ENCODE measurements around the gene PHACTR1.
"Not testable (repeated sequence)": the region's sequence is repeated elsewhere in the genome, so short reads cannot be mapped to it uniquely, and the experiment has no call there.

Gene PHACTR1

DNA sequence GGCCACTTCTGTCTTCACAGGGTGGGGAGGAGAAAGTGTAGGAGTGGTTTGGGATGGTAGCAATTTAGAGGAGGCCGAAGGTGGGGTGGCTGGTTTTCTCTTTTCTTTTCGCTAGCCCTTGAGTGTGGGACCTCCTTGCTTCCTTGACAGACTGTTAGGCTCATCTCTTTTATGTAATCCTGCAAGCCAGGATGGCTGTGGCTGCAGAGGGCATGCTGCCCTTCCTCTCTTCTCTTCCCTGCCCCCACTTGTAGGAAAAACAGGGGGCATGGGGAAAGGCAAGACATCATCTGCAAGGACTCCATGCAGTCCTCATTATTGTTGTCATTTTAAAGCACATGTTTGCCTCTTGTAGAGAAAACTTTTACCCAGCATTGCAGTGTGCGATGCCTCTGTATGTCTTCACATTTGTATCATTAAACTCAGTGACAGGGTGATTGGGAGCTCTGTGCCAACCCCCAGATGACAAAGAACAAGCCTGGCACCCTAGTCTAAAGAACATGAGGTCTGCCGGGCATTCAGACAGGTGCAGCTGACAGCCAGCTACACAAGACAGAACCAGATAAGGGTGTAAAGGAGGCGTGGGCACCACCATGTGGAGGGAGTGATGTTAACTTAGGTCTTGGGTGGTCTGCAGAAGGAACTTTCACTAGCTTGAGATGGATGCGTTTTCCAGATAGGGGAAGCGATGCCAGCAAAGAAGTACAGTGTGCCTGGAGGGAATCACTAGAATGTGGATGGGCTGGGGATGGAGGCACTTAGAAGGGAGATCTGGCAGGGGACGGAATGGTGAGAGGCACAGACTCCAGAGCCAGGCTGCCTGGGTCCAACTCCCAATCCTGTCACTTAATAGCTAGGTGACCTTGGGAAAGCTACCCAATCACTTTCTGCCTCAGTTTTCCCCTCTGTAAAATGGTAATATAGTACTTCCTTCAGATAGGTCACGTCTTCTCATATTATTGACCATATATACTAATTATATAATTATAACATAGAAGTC lies 404.2 kb downstream of the PHACTR1 start:
- DNase-seq, result no peak

DNA sequence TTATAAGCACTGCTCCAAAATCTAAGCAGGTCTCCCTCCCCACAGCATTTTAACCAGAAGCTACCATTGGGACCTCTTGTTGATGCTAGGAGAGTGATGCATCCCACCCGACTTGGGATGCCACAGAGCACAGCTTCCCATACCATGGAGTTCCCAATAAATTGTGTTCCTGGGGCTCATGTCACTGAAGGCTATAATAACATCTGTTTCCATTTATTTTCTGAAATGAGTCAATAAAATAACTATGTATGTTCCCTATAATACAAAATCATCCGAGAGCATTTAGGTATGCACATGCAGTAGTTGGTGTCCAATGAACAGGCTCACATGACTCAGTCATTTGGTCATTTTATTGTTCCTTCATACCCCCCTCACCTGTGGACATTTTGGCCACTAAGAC lies 407.6 kb downstream of the PHACTR1 start:
- no peak for DNase-seq

DNA sequence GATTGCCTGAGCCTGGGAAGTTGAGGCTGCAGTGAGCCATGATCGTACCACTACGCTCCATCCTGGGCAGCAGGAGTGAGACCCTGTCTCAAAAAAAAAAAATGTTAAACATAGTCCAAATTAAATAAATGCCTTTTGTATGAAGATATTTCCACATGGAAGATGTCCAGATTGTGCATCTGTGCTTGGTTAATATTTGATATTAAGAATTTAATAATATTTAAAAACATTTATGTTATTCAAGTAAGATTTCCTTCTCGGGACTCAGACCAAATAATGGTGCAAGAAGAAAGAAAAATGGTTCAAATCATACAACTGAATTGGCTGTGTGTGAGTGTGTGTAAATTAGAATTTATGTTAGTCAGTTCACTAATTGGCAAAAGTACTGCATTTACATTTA lies 409.3 kb downstream of the PHACTR1 start:
- DNase-seq, result no peak

DNA sequence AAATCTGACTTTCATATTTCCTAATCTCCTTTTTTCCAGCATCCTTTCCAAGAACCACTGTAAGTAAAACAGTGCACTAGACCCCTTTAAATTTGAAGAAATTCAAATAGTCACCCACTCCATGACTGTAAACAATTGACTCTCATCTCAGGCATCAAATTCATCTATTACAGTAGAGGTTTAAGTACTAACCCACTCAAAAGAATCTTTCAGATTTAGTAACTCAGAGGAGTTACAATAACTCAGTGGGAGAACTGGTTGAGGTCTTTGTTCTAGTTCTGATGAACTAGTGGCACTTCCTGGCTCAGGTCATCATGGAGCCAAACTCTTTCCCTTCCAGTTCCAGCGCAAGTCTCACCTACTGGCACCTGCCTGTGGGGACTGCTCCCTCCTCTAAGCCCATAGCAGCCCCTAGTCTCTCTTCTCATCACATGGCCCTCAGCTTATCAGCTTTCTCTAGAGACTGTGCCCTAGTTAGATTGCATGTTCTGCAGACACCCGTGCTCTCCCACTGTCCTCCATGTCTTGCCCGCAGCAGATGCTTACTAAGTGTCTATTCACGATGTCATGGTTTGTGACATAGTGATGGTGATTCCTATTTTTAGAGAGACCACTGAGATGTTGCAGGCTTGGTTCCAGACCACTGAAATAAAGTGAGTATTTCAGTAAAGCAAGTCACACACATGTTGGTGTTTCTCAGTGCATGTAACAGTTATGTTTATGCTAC lies 415.5 kb downstream of the PHACTR1 start:
- no peak for DNase-seq

DNA sequence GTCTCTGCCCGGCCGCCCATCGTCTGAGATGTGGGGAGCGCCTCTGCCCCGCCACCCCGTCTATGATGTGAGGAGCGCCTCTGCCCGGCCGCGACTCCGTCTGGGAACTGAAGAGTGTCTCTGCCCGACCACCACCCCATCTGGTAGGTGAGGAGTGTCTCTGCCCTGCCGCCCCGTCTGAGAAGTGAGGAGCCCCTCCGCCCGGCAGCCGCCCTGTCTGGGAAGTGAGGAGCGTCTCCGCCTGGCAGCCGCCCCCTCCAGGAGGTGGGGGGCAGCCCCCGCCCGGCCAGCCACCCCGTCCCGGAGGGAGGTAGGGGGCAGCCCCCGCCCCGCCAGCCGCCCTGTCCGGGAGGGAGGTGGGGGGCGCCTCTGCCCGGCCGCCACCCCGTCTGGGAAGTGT lies 417.3 kb downstream of the PHACTR1 start:
- not testable (repeated sequence) for DNase-seq

GRCh38 chr6:13135152-13135551 lies 418.6 kb downstream of the PHACTR1 start:
- DNase-seq, result no peak

DNA sequence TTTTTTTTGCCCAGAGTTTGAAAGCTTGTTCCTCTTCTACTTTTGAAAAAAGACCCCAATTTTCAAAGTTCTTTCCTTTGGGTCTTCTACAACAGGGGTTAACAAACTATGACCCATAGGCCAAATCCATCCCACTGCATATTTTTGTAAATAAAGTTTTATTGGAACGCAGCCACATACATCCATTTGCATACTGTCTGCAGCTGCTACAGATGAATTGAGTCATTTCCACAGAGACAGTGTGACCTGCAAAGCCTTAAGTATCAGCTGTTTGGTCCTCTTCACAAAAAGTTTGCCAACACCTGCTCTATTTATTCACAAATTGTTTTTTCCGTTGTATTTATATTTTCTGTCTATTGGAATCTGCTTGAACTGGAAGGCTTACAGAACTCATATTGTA lies 422.6 kb downstream of the PHACTR1 start:
- DNase-seq, result no peak

GRCh38 chr6:13140980-13141379 lies 424.4 kb downstream of the PHACTR1 start:
- no peak for DNase-seq

- no peak for DNase-seq
These were observed 424.8 kb downstream of the PHACTR1 start for GRCh38 chr6:13141387-13141786.

DNA sequence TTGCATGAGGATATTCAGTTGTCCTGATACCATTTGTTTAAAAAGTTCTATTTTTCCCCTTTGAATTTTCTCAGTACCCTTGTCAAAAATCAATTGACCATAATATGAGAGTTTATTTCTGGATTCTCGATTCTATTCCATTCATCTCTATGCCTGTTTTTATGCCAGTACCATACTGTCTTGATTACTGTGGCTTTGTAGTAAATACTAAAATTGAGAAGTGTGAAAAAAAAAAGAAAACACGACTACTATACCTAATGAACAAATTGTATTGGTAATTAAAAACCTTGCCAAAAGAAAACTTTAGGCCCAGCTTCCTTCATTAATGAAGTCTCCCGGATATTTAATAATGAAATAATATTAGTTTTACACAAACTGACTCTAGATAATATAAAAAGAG lies 426.0 kb downstream of the PHACTR1 start:
- no peak for DNase-seq

DNA sequence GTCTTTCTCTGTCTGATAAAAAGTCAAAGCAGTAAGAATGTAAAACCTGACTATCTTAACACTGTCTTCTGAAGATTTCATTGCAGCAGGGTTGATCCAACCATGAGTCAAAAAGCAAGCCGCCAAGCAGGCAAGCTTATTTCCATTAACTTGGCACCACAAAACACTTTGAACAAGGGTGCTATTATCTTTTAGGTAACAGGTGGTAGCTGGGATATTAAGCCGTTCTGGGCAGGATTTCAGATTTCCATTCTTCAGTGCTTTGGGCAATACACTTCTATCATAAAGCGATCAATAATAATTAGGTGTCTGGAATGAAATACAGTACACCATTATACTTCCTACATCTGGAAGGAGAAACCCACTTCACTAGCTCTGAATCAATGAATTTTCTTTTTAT lies 429.9 kb downstream of the PHACTR1 start:
- no peak for DNase-seq

GRCh38 chr6:13147376-13147775 lies 430.8 kb downstream of the PHACTR1 start:
- no peak for DNase-seq

GRCh38 chr6:13147782-13148181 lies 431.2 kb downstream of the PHACTR1 start:
- DNase-seq, result no peak

- no peak for DNase-seq
These were observed 436.2 kb downstream of the PHACTR1 start for GRCh38 chr6:13152764-13153163.

- no peak for DNase-seq
These were observed 439.8 kb downstream of the PHACTR1 start for GRCh38 chr6:13156381-13156780.

DNA sequence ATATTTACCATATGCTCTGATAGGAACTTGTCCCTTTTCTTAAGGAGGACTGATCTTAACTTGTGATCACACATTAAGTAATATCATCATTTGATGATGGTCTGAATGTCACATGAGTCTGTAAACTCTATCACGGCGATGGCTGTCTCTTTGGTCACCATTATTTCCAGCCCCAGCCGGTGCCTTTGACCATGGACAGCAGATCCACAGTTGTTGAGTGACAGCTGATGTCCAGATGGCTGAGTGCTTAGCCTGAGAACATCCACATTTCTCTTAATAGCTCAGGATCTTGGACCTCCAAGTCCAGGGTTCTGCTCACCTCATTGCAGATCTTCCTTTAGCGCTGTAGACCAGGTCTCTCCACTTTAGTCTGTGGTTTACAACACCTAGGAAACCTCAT lies 440.7 kb downstream of the PHACTR1 start:
- no peak for DNase-seq

DNA sequence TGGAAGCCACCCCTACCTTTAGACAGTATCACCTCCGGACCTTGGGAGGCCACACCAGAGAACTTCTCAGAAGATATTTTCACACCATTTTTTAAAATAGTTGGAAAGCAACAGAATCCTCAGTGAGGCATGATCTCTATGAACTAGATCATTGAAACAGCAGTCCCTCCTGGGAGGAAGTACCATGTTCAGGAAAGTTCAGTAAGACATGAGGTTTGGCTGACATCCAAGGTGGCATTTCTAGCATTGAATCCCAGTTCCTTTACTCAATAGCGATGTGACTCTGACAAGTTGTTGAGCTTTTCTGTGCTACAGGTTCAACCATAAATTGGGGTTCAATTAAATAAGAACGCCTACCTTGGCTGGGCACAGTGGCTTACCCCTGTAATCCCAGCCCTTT lies 442.7 kb downstream of the PHACTR1 start:
- DNase-seq, result no peak

- not testable (repeated sequence) for DNase-seq
These were observed 443.3 kb downstream of the PHACTR1 start for GRCh38 chr6:13159822-13160221.

DNA sequence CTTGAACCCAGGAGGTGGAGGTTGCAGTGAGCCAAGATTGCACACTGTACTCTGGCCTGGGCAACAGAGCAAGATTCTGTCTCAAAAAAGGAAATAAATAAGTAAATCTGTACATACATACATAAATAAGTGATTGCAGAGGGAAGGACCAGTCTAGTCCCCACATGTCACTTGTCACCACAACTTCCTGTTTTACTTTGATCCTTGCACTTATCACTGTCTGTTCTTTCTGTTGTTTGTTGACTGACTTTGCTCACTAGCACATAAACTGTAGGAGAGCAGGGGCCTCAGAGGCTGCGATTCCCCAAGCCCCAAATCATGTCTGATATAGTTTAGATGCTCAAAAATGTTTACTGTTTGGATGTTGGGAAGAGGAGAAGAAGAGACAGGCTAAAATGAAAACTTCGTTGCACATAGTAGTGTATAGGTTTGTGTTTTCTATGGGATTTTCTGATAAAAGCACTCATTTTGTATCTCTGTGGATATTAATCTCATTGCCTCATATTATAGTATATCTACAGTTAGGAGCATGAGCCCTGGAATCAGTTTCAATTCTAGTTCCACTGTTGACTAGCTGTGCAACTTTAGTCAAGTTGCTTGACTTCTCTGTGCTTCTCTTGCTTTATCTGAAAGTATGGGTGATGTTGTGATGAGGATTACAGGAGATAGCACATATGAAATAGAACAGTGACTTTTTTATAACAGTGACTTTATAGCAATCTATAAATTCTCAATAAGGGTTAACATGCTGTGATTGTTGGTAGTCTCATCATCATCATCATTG lies 446.8 kb downstream of the PHACTR1 start:
- DNase-seq, result no peak

DNA sequence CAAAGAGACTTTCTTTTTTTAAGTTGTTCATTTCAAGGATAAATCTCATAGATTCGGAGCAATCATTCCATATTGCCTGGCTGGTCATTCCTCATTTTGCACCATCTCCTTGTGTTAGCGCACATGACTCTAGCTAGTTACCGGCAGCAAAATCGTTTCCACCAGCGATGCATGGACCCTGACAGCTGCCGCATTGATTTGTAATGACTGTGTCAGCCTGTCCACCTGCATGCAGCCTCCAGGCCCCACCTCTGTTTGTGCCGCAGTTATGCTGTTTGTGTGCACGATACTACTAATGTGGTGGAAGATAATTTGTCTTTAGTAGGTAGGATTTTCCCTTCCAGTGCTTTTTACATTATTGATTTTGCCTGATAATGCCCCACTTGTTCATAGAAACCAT lies 447.7 kb downstream of the PHACTR1 start:
- no peak for DNase-seq

DNA sequence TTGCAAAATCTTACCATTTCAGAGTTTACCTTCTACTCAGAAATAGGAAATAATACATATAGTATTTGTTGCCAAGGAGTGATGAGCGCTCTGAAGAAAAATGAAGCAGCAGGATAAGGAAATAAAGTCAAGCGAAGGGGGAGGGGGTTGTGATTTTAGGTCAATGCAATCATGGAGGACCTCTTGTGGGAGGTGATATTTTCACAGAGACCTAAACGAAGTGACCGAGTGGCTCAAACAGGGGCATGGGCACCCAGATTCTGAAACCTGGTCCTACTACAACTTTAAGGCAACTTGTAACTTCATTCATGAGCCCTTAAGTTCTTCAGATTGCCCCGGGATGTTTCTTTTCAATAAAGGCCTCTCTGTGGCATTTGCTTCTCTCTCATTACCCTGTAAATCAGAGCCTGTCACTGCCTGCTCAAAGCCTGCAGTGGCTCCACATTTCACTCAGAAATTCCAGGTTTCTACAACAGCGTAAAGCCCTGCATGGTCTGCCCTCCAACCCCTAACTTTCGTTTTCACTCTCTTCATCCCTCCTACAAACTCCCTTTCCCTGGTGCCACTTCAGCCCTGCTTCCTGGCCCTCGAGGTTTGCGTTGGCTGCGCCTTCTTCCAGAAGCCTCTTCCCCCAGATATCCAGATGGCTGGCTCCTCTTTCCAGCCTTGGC lies 449.1 kb downstream of the PHACTR1 start:
- DNase-seq, result no peak

DNA sequence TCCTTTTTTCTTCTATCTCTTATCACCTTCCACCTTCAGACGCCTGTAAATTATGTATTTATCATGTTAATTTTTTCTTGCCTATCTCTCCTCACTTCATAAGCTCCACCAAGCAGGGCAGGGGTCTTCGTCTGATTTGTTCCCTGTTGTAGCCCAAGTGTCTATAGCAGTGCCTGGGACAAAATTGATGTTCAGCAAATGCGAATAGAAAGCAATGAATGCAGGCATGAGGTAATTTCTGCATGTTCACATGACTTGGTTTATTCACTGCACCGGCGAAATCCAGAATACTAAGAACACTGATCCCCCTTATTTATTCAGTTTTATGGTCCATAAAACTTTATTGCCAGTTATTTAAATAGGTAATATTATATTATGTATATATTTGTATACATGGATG lies 449.7 kb downstream of the PHACTR1 start:
- DNase-seq, result no peak

- no peak for DNase-seq
These were observed 450.3 kb downstream of the PHACTR1 start for GRCh38 chr6:13166916-13167315.
